ENCODE data around the gene FHAD1. TPM values are rescaled to one million over a fixed set of nuclear protein-coding genes. Genes with fewer than 3 reads are reported as not detected.

FHAD1 gene
- total RNA-seq, 6 experiments from 2014 or later = 0.06 to 0.53 (median 0.12) TPM; not detected in 3

DNA sequence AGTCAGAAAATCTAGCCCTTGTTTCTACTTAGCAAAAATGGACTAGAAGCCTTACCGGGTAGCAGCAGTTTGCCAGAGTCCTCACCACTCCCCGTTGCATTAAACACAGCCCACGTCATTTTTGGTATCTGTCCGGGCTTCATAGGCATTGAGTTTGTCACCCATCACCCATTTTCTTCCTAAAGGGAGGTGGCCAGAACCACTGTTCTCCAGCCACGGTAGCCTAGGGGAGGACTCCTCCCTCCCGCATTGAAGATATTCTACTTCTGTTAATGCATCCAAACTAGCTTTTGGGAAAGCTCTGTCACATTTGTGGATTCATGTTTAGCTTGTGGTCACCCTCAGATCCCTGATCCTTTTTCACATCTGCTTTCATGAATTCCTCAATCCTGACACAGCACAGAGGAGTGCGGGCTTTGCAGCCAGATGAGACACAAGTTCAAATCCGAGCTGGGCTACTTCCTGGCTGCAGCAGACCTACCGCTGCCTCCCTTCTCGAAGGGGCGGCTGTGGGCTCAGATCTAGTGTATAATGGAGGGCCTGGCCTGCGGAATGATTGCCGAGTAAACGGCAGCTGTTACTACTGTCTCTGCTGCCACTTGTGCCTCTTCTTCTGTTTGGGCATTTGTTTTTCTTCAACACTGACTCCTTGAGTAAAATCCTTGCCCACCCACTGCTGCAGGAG is 99.5 kb downstream of the FHAD1 start:
- peak in 1 of 3 donors; percentile 5 for DNase-seq
- intact Hi-C loops (cut with DNase I) = no loop called here
- Histone ChIP-seq H3K27me3 (no peaks in the 10 kb centered on the region), H3K36me3 (no peaks in the 10 kb centered on the region), H3K9me3 (no peaks in the 10 kb centered on the region), H3K27ac (no peak overlapping the region), H3K4me3 (no peak overlapping the region), H3K4me1 (no peaks in the 10 kb centered on the region)
- TF ChIP-seq, protein P1, sequence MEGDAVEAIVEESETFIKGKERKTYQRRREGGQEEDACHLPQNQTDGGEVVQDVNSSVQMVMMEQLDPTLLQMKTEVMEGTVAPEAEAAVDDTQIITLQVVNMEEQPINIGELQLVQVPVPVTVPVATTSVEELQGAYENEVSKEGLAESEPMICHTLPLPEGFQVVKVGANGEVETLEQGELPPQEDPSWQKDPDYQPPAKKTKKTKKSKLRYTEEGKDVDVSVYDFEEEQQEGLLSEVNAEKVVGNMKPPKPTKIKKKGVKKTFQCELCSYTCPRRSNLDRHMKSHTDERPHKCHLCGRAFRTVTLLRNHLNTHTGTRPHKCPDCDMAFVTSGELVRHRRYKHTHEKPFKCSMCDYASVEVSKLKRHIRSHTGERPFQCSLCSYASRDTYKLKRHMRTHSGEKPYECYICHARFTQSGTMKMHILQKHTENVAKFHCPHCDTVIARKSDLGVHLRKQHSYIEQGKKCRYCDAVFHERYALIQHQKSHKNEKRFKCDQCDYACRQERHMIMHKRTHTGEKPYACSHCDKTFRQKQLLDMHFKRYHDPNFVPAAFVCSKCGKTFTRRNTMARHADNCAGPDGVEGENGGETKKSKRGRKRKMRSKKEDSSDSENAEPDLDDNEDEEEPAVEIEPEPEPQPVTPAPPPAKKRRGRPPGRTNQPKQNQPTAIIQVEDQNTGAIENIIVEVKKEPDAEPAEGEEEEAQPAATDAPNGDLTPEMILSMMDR (IDR thresholded peaks at IDR 0.05) = no peak
- TF ChIP-seq POLR2A (IDR thresholded peaks at IDR 0.05) = no peak
- ATAC-seq = no peak
- WGBS (ENCODE audit: insufficient coverage, low coverage, low lambda C conversion rate, missing lambda C conversion rate) = 88% methylated on average over 10 of the region's 14 CpGs

DNA sequence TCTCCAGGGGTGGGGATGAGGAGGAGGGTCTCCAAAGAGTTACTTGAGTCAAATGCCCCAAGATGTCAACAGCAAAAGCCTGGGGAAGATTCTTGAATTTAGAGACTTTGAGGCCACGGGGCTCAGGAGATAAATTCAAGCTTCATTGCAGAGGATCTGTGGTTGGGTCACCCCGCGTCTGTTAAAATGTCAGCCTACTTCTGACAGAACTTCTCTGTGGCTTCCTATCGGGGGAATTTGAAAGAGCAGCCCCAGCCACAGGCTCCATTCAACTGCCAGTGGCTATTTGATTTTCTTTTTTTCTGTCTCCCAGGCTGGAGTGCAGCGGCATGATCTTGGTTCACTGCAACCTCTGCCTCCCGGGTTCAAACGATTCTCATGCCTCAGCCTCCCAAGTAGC is 100.2 kb downstream of the FHAD1 start:
- Histone ChIP-seq H3K36me3 (no peaks in the 10 kb centered on the region), H3K27ac (no peak overlapping the region), H3K4me3 (no peak overlapping the region), H3K27me3 (no peaks in the 10 kb centered on the region), H3K9me3 (no peaks in the 10 kb centered on the region), H3K4me1 (no peaks in the 10 kb centered on the region)
- intact Hi-C loops (cut with DNase I) = no loop called here
- WGBS (ENCODE audit: insufficient coverage, low coverage, low lambda C conversion rate, missing lambda C conversion rate) = 73% methylated on average over 3 of the region's 7 CpGs
- ATAC-seq = no peak
- no peak for DNase-seq
- TF ChIP-seq POLR2A (IDR thresholded peaks at IDR 0.05) = no peak
- TF ChIP-seq, protein P1 (IDR thresholded peaks at IDR 0.05) = no peak

DNA sequence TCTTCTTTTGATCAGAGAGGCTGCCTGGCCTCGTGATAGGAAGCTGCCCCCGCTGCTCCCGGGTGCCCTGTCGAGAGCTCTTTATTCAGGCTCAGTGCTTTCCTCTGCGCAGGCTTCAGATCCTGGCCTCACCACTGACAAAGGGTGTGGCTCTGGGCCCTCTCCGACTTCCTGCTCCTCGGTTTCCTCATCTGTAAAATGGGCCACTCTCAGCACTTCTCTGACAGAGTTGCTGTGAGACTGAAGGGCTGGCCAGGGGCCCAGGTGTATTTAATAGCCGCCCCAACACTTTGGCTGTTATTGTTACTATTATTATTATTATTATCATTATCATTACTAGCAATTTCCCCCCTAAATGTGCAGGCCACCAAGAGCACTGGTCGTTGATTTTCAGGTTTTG is 101.6 kb downstream of the FHAD1 start:
- no peak overlapping the region for H3K27ac ChIP-seq
- DNase-seq (peak in 1 of 3 donors; percentile 20), ATAC-seq (no peak)
- intact Hi-C loops (cut with DNase I) = no loop called here
- H3K9me3 ChIP-seq = no peaks in the 10 kb centered on the region
- no peaks in the 10 kb centered on the region for H3K36me3 ChIP-seq
- no peak for TF ChIP-seq POLR2A (IDR thresholded peaks at IDR 0.05)
- TF ChIP-seq, protein P1 (IDR thresholded peaks at IDR 0.05) = no peak
- no peak overlapping the region for H3K4me3 ChIP-seq
- 92% methylated on average over 4 of the region's 9 CpGs for WGBS (ENCODE audit: insufficient coverage, low coverage, low lambda C conversion rate, missing lambda C conversion rate)
- H3K4me1 ChIP-seq = no peaks in the 10 kb centered on the region
- no peaks in the 10 kb centered on the region for H3K27me3 ChIP-seq

DNA sequence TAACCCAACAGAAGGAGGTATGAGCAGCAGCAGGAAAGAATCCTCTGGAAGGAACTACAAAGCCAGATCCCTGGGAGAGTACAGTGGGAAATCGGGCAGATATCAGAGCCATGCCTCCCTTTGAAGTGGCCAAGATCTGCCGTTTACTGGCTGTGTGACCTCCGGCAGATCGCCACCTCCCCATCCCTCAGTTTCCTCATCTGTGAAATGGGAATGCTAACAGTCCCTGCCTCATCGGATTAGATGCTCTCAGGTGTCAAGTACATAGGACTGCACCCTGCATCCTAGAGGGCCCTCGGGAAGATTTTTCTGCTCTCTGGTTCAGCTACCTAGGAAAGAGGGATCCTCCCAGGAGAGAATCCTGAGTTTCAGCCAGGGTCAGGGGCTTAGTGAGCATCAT is 102.1 kb downstream of the FHAD1 start:
- TF ChIP-seq, protein P1 (IDR thresholded peaks at IDR 0.05) = no peak
- no peak for TF ChIP-seq POLR2A (IDR thresholded peaks at IDR 0.05)
- Histone ChIP-seq H3K9me3 (no peaks in the 10 kb centered on the region), H3K4me3 (no peak overlapping the region), H3K27ac (no peak overlapping the region), H3K36me3 (no peaks in the 10 kb centered on the region), H3K4me1 (no peaks in the 10 kb centered on the region), H3K27me3 (no peaks in the 10 kb centered on the region)
- ATAC-seq = no peak
- no peak for DNase-seq
- intact Hi-C loops (cut with DNase I) = no loop called here
- 95% methylated on average over 4 of the region's 6 CpGs for WGBS (ENCODE audit: insufficient coverage, low coverage, low lambda C conversion rate, missing lambda C conversion rate)

All from right lobe of liver (tissue), 6 donors.